ENCODE results near the gene C4orf17.

- TF ChIP-seq EZH2 (IDR thresholded peaks at IDR 0.05; ENCODE audit: insufficient read depth, low read length) (no peak), CTCF (IDR thresholded peaks at IDR 0.05; ENCODE audit: insufficient read depth, low read depth, low read length) (no peak)
These were observed 42.9 kb upstream of the C4orf17 start for GRCh38 chr4:99467887-99468286.
